Neural progenitor cell (in vitro differentiated cells): ENCODE measurements around the gene RBM26. TPM values are rescaled to one million over a fixed set of nuclear protein-coding genes. Genes with fewer than 3 reads are reported as not detected.

Experiments used
- DNase-seq: peaks from one replicate; pipeline ENCODE4 v3.0.0-alpha.2; 2016; ENCODE audit warnings: low spot score
- H2AFZ ChIP-seq: fragments of 200-600 bp; sonication (generic); replicated peaks from 2 replicates; pipeline ENCODE4 v1.6.1; 2016; ENCODE audit warnings: antibody characterized with exemption
- H3F3A ChIP-seq: fragments of 200-600 bp; sonication (generic); 2 replicates; pipeline ENCODE4 v1.6.1; 2016; ENCODE audit warnings: antibody characterized with exemption, low read depth
- H3K27ac ChIP-seq: fragments of 200-600 bp; sonication (generic); 2 replicates; pipeline ENCODE4 v1.5.1; 2016; ENCODE audit warnings: mild to moderate bottlenecking
- H3K27me3 ChIP-seq: fragments of 200-600 bp; sonication (generic); 2 replicates; pipeline ENCODE4 v1.6.1; 2016; ENCODE audit warnings: mild to moderate bottlenecking, moderate library complexity
- H3K36me3 ChIP-seq: fragments of 200-600 bp; sonication (generic); 2 replicates; pipeline ENCODE4 v1.5.1; 2016
- H3K4me1 ChIP-seq: fragments of 200-600 bp; sonication (generic); 2 replicates; pipeline ENCODE4 v1.6.1; 2016; ENCODE audit warnings: mixed run types
- H3K4me2 ChIP-seq: fragments of 200-600 bp; sonication (generic); 2 replicates; pipeline ENCODE4 v1.6.1; 2016
- H3K4me3 ChIP-seq: fragments of 200-600 bp; sonication (generic); 2 replicates; pipeline ENCODE4 v1.5.1; 2016
- H3K79me2 ChIP-seq: fragments of 200-600 bp; sonication (generic); 2 replicates; pipeline ENCODE4 v1.6.1; 2016; ENCODE audit warnings: low read depth
- H3K9ac ChIP-seq: fragments of 200-600 bp; sonication (generic); 2 replicates; pipeline ENCODE4 v1.6.1; 2016
- H3K9me3 ChIP-seq: fragments of 200-600 bp; sonication (generic); 2 replicates; pipeline ENCODE4 v1.5.1; 2016; ENCODE audit warnings: low read depth
- H4K20me1 ChIP-seq: fragments of 200-600 bp; sonication (generic); 2 replicates; pipeline ENCODE4 v1.6.1; 2016; ENCODE audit warnings: low read depth
- H3K27ac Mint-ChIP-seq: 3 replicates; pipeline ENCODE4 v1.8.0; 2021; ENCODE audit warnings: mixed read lengths
- H3K27me3 Mint-ChIP-seq: 2 replicates; pipeline ENCODE4 v1.8.0; 2022; ENCODE audit warnings: low read depth, mild to moderate bottlenecking, inconsistent platforms, moderate library complexity, mixed read lengths; ENCODE audit not compliant: insufficient read depth
- H3K36me3 Mint-ChIP-seq: 3 replicates; pipeline ENCODE4 v1.8.0; 2021; ENCODE audit warnings: mixed read lengths
- H3K4me1 Mint-ChIP-seq: 3 replicates; pipeline ENCODE4 v1.8.0; 2021; ENCODE audit warnings: mixed read lengths
- H3K4me3 Mint-ChIP-seq: 3 replicates; pipeline ENCODE4 v1.8.0; 2021; ENCODE audit warnings: mild to moderate bottlenecking, moderate library complexity, mixed read lengths
- H3K9me3 Mint-ChIP-seq: 3 replicates; pipeline ENCODE4 v1.8.0; 2020; ENCODE audit warnings: mixed read lengths
- EZH2 ChIP-seq: fragments of 200-600 bp; sonication (generic); IDR thresholded peaks from 2 replicates; pipeline ENCODE4 v1.6.1; 2017; ENCODE audit warnings: antibody characterized with exemption, mild to moderate bottlenecking, moderate library complexity
- EZH2phosphoT487 ChIP-seq: fragments of 200-600 bp; sonication (generic); IDR thresholded peaks from 2 replicates; pipeline ENCODE4 v1.6.1; 2017; ENCODE audit warnings: antibody characterized with exemption
- total RNA-seq: library from RNA; depleted of rRNA; stranded (reverse); fragments of >200 nt; gene quantifications from 2 replicates; pipeline ENCODE4 v1.2.3, GENCODE V29; 2015; ENCODE audit warnings: low replicate concordance
- TF ChIP-seq, protein P1 (sequence below): fragments of 200-600 bp; sonication (generic); IDR thresholded peaks from 2 replicates; pipeline ENCODE4 v1.5.1; 2017; ENCODE audit warnings: antibody characterized with exemption, mild to moderate bottlenecking

Gene RBM26
- total RNA-seq, 1 donor from 2014 or later, result 136 TPM

DNA sequence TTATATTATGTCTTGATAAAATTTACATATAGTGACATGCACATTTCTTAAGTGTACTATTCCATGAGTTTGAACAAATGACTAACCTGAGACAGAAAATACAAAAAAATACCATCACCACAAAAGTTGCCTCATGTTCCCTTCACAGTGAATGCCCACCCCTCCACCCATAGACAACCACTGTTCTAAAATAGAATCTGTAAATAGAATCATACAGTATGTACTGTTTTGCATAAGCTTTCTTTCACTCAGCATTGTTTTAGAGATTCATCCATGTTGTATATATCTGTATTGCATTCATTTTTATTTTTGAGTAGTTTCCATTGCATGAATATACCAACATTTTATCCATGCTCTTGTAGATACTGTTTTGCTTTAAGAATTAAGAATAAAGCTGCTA is 23.3 kb upstream of the RBM26 start:
- Mint-ChIP-seq H3K4me1 (peaks cover 22% of the 10 kb centered on the region), H3K36me3 (peaks cover 9% of the 10 kb centered on the region), H3K9me3 (peaks cover 11% of the 10 kb centered on the region), H3K4me3 (no peak overlapping the region), H3K27ac (no peak overlapping the region), H3K27me3 (no peaks in the 10 kb centered on the region)
- Histone ChIP-seq H3K9ac (no peak overlapping the region), H4K20me1 (no peaks in the 10 kb centered on the region), H3F3A (no peaks in the 10 kb centered on the region), H3K4me3 (no peak overlapping the region), H2AFZ (no peak overlapping the region), H3K4me2 (no peak overlapping the region), H3K4me1 (no peaks in the 10 kb centered on the region), H3K9me3 (no peaks in the 10 kb centered on the region), H3K27ac (no peak overlapping the region), H3K36me3 (no peaks in the 10 kb centered on the region), H3K79me2 (no peaks in the 10 kb centered on the region), H3K27me3 (no peaks in the 10 kb centered on the region)
- TF ChIP-seq, protein P1, sequence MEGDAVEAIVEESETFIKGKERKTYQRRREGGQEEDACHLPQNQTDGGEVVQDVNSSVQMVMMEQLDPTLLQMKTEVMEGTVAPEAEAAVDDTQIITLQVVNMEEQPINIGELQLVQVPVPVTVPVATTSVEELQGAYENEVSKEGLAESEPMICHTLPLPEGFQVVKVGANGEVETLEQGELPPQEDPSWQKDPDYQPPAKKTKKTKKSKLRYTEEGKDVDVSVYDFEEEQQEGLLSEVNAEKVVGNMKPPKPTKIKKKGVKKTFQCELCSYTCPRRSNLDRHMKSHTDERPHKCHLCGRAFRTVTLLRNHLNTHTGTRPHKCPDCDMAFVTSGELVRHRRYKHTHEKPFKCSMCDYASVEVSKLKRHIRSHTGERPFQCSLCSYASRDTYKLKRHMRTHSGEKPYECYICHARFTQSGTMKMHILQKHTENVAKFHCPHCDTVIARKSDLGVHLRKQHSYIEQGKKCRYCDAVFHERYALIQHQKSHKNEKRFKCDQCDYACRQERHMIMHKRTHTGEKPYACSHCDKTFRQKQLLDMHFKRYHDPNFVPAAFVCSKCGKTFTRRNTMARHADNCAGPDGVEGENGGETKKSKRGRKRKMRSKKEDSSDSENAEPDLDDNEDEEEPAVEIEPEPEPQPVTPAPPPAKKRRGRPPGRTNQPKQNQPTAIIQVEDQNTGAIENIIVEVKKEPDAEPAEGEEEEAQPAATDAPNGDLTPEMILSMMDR, result no peak
- no peak for TF ChIP-seq EZH2phosphoT487
- TF ChIP-seq EZH2, result no peak
- DNase-seq, result no peak

- no peak overlapping the region for H3K4me3 Mint-ChIP-seq
- Histone ChIP-seq H4K20me1 (no peaks in the 10 kb centered on the region), H3K36me3 (no peaks in the 10 kb centered on the region), H3K4me1 (no peaks in the 10 kb centered on the region), H3K9me3 (no peaks in the 10 kb centered on the region), H3K4me2 (no peak overlapping the region), H3K79me2 (no peaks in the 10 kb centered on the region), H3F3A (no peaks in the 10 kb centered on the region), H3K27ac (no peak overlapping the region), H3K27me3 (no peaks in the 10 kb centered on the region), H2AFZ (no peak overlapping the region), H3K4me3 (no peak overlapping the region), H3K9ac (no peak overlapping the region)
- H3K9me3 Mint-ChIP-seq, result peaks cover 11% of the 10 kb centered on the region
- peaks cover 22% of the 10 kb centered on the region for H3K4me1 Mint-ChIP-seq
- TF ChIP-seq EZH2 (no peak), EZH2phosphoT487 (no peak)
- TF ChIP-seq, protein P1, result no peak
- DNase-seq, result no peak
- H3K36me3 Mint-ChIP-seq, result peaks cover 9% of the 10 kb centered on the region
- H3K27ac Mint-ChIP-seq, result no peak overlapping the region
- no peaks in the 10 kb centered on the region for H3K27me3 Mint-ChIP-seq
Measured at GRCh38 chr13:79427883-79428282, 21.8 kb upstream of the RBM26 start.

GRCh38 chr13:79427265-79427664 is 21.2 kb upstream of the RBM26 start:
- no peak overlapping the region for H3K4me3 ChIP-seq
- no peak overlapping the region for H3K27ac ChIP-seq
- H3K4me1 ChIP-seq, result no peaks in the 10 kb centered on the region
- no peaks in the 10 kb centered on the region for H3K79me2 ChIP-seq
- no peaks in the 10 kb centered on the region for H3K9me3 ChIP-seq
- H3K4me2 ChIP-seq, result no peak overlapping the region
- peaks cover 11% of the 10 kb centered on the region for H3K9me3 Mint-ChIP-seq
- DNase-seq, result peak; percentile 56
- no peaks in the 10 kb centered on the region for H3K27me3 ChIP-seq
- H3F3A ChIP-seq, result no peaks in the 10 kb centered on the region
- no peak overlapping the region for H3K4me3 Mint-ChIP-seq
- peaks cover 22% of the 10 kb centered on the region for H3K4me1 Mint-ChIP-seq
- H4K20me1 ChIP-seq, result no peaks in the 10 kb centered on the region
- TF ChIP-seq EZH2phosphoT487, result peak; percentile 65
- no peak for TF ChIP-seq EZH2
- TF ChIP-seq, protein P1, result no peak
- H3K27me3 Mint-ChIP-seq, result no peaks in the 10 kb centered on the region
- H2AFZ ChIP-seq, result no peak overlapping the region
- no peaks in the 10 kb centered on the region for H3K36me3 ChIP-seq
- peak overlapping the region; percentile 85 for H3K27ac Mint-ChIP-seq
- H3K36me3 Mint-ChIP-seq, result peaks cover 9% of the 10 kb centered on the region
- H3K9ac ChIP-seq, result no peak overlapping the region
